ENCODE measurements around the gene ST3GAL3. TPM values are rescaled to one million over a fixed set of nuclear protein-coding genes. Genes with fewer than 3 reads are reported as not detected.

ST3GAL3 gene
- total and polyA plus RNA-seq, 2 donors (not counting 3 experiments of a cell fraction or from before 2014, with no cell fraction given) = 14.3 to 35.8 TPM

- H3K9ac ChIP-seq (replicated peaks; ENCODE audit: extremely low read depth, insufficient read depth, low read length) = no peak overlapping the region
- BruUV-seq (replicated peaks) = no TSS peak
- no peak for TF ChIP-seq CTCF (IDR thresholded peaks at IDR 0.05; ENCODE audit: extremely low read depth in 1 of 2, insufficient read depth in 1 of 2, low read depth in 1 of 2, low read length in 2 of 2)
- no peak for TF ChIP-seq POLR2AphosphoS5 (IDR thresholded peaks at IDR 0.05; ENCODE audit: insufficient read depth, low read depth, low read length)
- TF ChIP-seq JUN (IDR thresholded peaks at IDR 0.05; ENCODE audit: borderline replicate concordance, insufficient read depth, insufficient read length, low read depth) = no peak
- no peak for TF ChIP-seq POLR2A (IDR thresholded peaks at IDR 0.05; ENCODE audit: low read depth, low read length)
- TF ChIP-seq GATA2 (IDR thresholded peaks at IDR 0.05; ENCODE audit: insufficient read depth, insufficient read length, low read depth, low read length) = no peak
- no peak for TF ChIP-seq EZH2 (IDR thresholded peaks at IDR 0.05; ENCODE audit: borderline replicate concordance, low read depth, low read length, severe bottlenecking)
- TF ChIP-seq MYC (IDR thresholded peaks at IDR 0.05; ENCODE audit: low read depth, low read length) = no peak
- TF ChIP-seq FOS (IDR thresholded peaks at IDR 0.05; ENCODE audit: borderline replicate concordance, insufficient read depth, low read length) = no peak
- no peak for TF ChIP-seq MAX (IDR thresholded peaks at IDR 0.05; ENCODE audit: insufficient read depth, insufficient read length)
- intact Hi-C loops (cut with micrococcal nuclease) = no loop called here
- H3K4me2 ChIP-seq (ENCODE audit: insufficient read depth, low read length) = peak overlapping the region; percentile 70
- H2AFZ ChIP-seq (ENCODE audit: low read depth, low read length) = no peak overlapping the region
- DNase-seq (ENCODE audit: low read depth, low spot score) = no peak
- no peaks in the 10 kb centered on the region for H4K20me1 ChIP-seq (replicated peaks; ENCODE audit: control insufficient read depth, extremely low read depth, insufficient read depth, low read length)
- POLR2A ChIA-PET = no interaction called here
- no peak overlapping the region for H3K27ac ChIP-seq (ENCODE audit: insufficient read depth, low read depth, low read length)
- no peaks in the 10 kb centered on the region for H3K9me3 ChIP-seq (replicated peaks; ENCODE audit: control insufficient read depth, insufficient read depth, low read length)
- H3K4me3 ChIP-seq (replicated peaks in 1 of 3; ENCODE audit: insufficient read depth in 1 of 3, low read depth in 1 of 3, low read length in 3 of 3) = no peak overlapping the region
- dilution Hi-C loops (cut with MboI; ENCODE audit: extremely low pct_ligation_motif_present, low sequenced_read_pairs) = no loop called here
- H3K9me1 ChIP-seq (replicated peaks; ENCODE audit: control insufficient read depth, extremely low read depth, insufficient read depth, low read length) = no peaks in the 10 kb centered on the region
- CTCF ChIA-PET = interaction anchor here (1.5 kb wide), 1 partner anchor 77 kb away, joined by 5 read pairs; no protein-coding TSS in a partner anchor
- H3K27me3 ChIP-seq (ENCODE audit: control insufficient read depth in 2 of 2, insufficient read depth in 2 of 2, low read length in 2 of 2) = no peaks in the 10 kb centered on the region
- peaks cover 15% of the 10 kb centered on the region for H3K4me1 ChIP-seq (ENCODE audit: control insufficient read depth, extremely low read depth, insufficient read depth, low read length)
- FAIRE-seq = no peak
- peaks cover 0 to 13% of the 10 kb centered on the region in 2 experiments for H3K36me3 ChIP-seq (ENCODE audit: control insufficient read depth in 2 of 2, extremely low read depth in 1 of 2, insufficient read depth in 2 of 2, low read length in 2 of 2)
- H3K79me2 ChIP-seq (ENCODE audit: control insufficient read depth, insufficient read depth, low read length) = peaks cover 15% of the 10 kb centered on the region
Measured at GRCh38 chr1:43970911-43971310, 263.6 kb downstream of the ST3GAL3 start.
